ENCODE data around the gene FGF14. TPM values are rescaled to one million over a fixed set of nuclear protein-coding genes. Genes with fewer than 3 reads are reported as not detected.

The FGF14 gene
- total and polyA plus RNA-seq, 9 donors, result 0.06 to 4.8 (median 0.60) TPM; not detected in 2

GRCh38 chr13:102028206-102028605, 373.6 kb downstream of the FGF14 start:
- DNase-seq, result no peak
- no peak for TF ChIP-seq EP300 (IDR thresholded peaks at IDR 0.05)
- TF ChIP-seq CTCF (IDR thresholded peaks at IDR 0.05), result no peak
- TF ChIP-seq POLR2A (IDR thresholded peaks at IDR 0.05), result no peak
- Histone ChIP-seq H3K4me1 (ENCODE audit: insufficient read depth) (no peaks in the 10 kb centered on the region), H3K27me3 (no peaks in the 10 kb centered on the region), H3K9me3 (no peaks in the 10 kb centered on the region), H3K4me3 (no peak overlapping the region), H3K27ac (no peak overlapping the region), H3K36me3 (no peaks in the 10 kb centered on the region)
- intact Hi-C loops (cut with DNase I), result no loop called here
- 57 to 60% (median 59%) methylated on average over 4 of the region's 4 CpGs for WGBS, 3 donors

- intact Hi-C loops (cut with DNase I), result no loop called here
- Histone ChIP-seq H3K9me3 (no peaks in the 10 kb centered on the region), H3K4me3 (no peak overlapping the region), H3K27me3 (no peaks in the 10 kb centered on the region), H3K36me3 (no peaks in the 10 kb centered on the region), H3K27ac (no peak overlapping the region), H3K4me1 (ENCODE audit: insufficient read depth) (no peaks in the 10 kb centered on the region)
- 73 to 86% (median 74%) methylated on average over 2 of the region's 2 CpGs for WGBS, 3 donors
- TF ChIP-seq CTCF (IDR thresholded peaks at IDR 0.05) (no peak), EP300 (IDR thresholded peaks at IDR 0.05) (no peak), POLR2A (IDR thresholded peaks at IDR 0.05) (no peak)
- DNase-seq, result no peak
Observed at GRCh38 chr13:102021777-102022176, 380.1 kb downstream of the FGF14 start.

- H3K27me3 ChIP-seq, result no peaks in the 10 kb centered on the region
- H3K9me3 ChIP-seq, result no peaks in the 10 kb centered on the region
- H3K4me1 ChIP-seq (ENCODE audit: insufficient read depth), result no peaks in the 10 kb centered on the region
- H3K4me3 ChIP-seq, result no peak overlapping the region
- TF ChIP-seq POLR2A (IDR thresholded peaks at IDR 0.05) (no peak), EP300 (IDR thresholded peaks at IDR 0.05) (no peak), CTCF (IDR thresholded peaks at IDR 0.05) (no peak)
- H3K27ac ChIP-seq, result no peak overlapping the region
- no peak for DNase-seq
- 17 to 28% (median 28%) methylated on average over 4 of the region's 4 CpGs for WGBS, 3 donors
- intact Hi-C loops (cut with DNase I), result no loop called here
- no peaks in the 10 kb centered on the region for H3K36me3 ChIP-seq
Observed at GRCh38 chr13:102020611-102021216, 381.1 kb downstream of the FGF14 start.

GRCh38 chr13:102018716-102019115, 383.1 kb downstream of the FGF14 start:
- Histone ChIP-seq H3K27ac (no peak overlapping the region), H3K4me3 (no peak overlapping the region), H3K36me3 (no peaks in the 10 kb centered on the region), H3K9me3 (no peaks in the 10 kb centered on the region), H3K27me3 (no peaks in the 10 kb centered on the region), H3K4me1 (ENCODE audit: insufficient read depth) (no peaks in the 10 kb centered on the region)
- no peak for DNase-seq
- intact Hi-C loops (cut with DNase I), result no loop called here
- TF ChIP-seq POLR2A (IDR thresholded peaks at IDR 0.05), result no peak
- TF ChIP-seq EP300 (IDR thresholded peaks at IDR 0.05), result no peak
- TF ChIP-seq CTCF (IDR thresholded peaks at IDR 0.05), result no peak
